ENCODE results near the gene METTL6.
A peak's percentile ranks its signal among the peaks of the same experiment; 100 is the strongest.
"Not testable (repeated sequence)": the region's sequence is repeated elsewhere in the genome, so short reads cannot be mapped to it uniquely, and the experiment has no call there.

The METTL6 gene

DNA sequence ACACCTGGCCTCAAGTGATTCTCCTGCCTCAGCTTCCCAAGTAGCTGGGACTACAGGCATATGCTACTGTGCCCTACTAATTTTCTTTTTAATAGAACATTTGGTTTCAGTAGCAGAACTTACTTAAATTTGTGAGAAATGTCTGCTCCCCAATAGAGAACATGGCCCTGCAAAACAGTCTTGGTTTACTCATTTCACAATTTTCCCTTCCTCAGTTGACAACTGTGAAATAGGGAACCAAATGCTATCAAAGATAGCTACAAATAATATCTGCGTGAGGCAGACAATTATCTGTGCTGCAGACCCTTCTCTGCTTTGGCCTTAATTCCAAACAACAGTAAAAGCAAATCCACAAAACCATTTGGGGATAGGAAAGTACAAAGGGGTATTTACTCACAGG is 22.6 kb downstream of the METTL6 start:
- DNase-seq (ENCODE audit: low spot score) = no peak

DNA sequence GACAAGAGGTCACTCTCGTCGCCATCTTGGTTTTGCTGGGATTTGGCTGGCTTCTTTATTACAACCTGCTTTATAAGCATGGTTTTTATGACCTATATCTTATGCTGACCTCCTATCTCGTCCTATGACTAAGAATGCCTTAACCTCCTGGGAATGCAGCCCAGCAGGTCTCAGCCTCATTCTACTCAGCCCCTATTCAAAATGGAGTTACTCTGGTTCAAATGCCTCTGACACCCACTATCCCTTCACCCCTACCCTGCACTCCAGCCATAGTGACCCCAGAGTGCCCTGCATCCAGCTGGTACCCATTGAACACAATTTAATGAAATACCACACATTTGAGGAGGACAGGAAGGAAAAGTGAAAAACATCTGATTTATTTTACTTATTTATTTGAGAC is 23.4 kb downstream of the METTL6 start:
- DNase-seq (ENCODE audit: low spot score) = no peak

DNA sequence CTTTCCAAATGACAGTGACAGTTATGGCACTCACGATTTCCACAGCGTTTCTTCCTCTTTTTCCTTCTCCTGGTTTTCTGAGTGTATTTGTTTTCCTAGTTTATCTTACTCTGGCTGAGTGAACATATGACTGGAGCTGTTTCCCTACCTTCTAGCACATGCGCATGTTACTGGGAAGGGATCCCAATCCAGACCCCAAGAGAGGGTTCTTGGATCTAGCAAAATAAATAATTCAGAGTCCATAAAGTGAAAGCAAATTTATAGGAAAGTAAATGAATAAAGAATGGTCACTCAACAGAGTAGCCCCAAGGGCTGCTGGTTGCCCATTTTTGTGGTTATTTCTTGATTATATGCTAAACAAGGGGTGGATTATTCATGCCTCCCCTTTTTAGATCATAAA is 23.8 kb downstream of the METTL6 start:
- DNase-seq (ENCODE audit: low spot score) = no peak

DNA sequence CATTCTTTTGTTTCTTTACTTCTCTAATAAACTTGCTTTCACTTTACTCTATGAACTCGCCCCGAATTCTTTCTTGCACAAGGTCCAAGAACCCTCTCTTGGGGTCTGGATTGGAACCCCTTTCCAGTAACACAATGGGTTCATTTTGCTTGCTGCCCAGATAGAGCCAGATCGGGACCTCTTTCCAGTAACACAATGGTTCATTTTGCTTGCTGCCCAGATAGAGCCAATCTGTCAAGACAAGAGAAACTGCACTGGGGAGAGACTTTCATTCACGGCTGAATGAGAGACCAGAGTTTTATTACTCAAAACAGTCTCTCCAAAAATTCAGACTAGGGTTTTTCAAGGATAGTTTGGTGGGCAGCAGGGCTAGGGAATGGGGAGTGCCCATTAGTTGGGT is 25.4 kb downstream of the METTL6 start:
- DNase-seq (ENCODE audit: low spot score) = no peak

DNA sequence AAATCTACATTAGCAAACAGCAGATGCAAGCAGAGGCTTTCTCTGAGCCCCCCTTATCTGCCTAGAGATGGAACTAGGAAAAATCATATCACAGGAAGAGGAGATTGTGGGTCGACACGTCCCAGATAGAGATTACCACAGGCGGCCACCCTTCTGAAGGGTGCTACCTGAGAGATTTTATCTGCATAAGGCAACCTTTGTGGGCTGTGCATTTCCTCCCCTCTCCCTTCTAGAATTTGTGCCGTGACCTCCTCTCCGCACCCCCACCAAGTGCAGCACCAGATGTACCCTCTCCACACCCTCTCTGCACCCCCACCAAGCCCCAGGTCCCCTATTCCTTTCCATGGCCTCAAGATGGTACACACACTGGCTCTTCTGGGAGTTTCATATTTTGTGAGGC is 27.4 kb downstream of the METTL6 start:
- no peak for DNase-seq (ENCODE audit: low spot score)

DNA sequence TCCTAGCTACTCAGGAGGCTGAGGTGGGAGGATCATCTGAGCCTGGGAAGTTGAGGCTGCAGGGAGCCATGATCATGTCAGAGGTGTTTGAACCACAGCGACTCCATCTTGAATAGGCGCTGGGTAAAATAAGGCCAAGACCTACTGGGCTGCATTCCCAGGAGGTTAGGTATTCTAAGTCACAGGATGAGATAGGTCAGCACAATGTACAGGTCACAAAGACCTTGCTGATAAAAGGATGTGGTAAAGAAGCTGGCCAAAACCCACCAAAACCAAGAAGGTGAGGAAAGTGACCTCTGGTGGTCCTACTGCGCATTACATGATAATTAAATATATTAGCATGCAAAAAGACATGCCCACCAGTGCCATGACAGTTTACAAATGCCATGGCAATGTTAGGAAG is 28.6 kb downstream of the METTL6 start:
- peak; percentile 56 for DNase-seq (ENCODE audit: low spot score)

DNA sequence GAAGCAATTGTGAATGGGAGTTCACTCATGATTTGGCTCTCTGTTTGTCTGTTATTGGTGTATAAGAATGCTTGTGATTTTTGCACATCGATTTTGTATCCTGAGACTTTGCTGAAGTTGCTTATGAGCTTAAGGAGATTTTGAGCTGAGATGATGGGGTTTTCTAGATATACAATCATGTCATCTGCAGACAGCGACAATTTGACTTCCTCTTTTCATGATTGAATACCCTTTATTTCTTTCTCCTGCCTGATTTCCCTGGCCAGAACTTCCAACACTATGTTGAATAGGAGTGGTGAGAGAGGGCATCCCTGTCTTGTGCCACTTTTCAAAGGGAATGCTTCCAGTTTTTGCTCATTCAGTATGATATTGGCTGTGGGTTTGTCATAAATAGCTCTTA is 34.1 kb downstream of the METTL6 start:
- DNase-seq (ENCODE audit: low spot score) = not testable (repeated sequence)

DNA sequence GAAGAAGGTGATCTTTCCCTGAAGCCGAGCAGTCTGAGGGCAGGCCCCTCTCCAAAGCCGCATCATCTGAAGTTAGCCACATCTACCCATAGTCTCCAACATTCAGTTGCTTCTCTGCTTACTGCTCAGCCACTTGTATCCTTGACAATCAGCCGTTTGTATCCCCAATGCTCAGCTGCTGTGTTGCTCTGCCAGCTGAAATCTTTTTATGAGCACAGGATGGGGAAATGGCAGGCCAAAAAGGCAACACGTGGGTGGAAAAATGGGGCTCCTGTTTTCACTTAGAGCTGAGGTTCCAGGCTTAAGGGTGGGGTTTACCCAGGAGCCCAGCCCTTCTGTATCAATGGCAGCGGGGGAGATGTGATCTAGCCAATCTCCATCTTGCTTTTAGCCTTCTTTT is 36.3 kb downstream of the METTL6 start:
- DNase-seq (ENCODE audit: low spot score) = no peak

DNA sequence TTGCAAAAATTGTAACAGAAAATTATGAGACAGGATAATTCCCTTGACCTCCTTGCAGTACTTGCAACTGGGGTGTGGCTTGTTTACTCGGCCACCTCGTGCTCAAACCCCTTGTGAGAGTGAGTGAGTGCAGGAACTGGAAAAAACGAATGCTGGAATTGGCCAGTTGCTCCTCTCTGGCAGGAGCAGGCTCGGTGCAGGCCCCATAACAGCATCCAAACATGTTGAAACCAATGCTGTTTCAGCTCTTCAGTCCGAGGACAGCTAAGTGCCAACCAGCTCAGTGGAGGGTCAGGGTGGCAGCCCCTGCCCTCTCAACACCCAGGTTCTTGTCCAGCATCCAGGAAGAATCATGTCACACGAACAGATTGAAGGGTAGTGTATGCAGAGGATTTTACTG is 36.9 kb downstream of the METTL6 start:
- DNase-seq (ENCODE audit: low spot score) = no peak

DNA sequence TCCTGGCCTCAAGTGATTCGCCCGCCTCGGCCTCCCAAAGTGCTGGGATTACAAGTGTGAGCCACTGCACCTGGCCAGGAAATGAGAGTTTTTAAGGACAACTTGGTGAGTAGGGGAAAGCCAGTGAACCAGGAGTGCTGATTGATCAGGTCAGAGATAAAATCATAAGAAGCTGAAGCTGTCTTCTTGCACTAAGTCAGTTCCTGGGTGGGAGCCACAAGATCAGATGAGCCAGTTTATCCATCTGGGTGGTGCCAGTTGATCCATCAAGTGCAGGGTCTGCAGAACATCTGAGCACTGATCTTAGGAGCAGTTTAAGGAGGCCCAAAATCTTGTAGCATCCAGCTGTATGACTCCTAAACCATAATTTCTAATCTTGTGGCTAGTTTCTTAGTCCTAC is 39.0 kb downstream of the METTL6 start:
- DNase-seq (ENCODE audit: low spot score) = not testable (repeated sequence)

DNA sequence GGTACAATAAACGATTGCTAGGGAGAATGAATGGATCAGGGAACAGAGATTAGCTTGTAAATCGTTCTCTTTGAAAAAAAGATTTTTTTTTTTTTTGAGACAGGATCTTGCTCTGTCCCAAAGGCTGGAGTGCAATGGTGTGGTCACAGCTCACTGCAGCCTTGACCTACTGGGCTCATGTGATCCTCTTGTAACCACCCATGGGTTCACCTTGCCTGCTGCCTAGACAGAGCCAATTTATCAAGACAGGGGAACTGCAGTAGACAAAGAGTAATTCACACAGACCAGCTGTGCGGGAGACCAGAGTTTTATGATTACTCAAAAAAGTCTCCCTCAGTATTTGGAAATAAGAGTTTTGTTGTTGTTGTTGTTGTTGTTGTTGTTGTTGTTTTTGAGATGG is 39.6 kb downstream of the METTL6 start:
- DNase-seq (ENCODE audit: low spot score) = peak; percentile 60

DNA sequence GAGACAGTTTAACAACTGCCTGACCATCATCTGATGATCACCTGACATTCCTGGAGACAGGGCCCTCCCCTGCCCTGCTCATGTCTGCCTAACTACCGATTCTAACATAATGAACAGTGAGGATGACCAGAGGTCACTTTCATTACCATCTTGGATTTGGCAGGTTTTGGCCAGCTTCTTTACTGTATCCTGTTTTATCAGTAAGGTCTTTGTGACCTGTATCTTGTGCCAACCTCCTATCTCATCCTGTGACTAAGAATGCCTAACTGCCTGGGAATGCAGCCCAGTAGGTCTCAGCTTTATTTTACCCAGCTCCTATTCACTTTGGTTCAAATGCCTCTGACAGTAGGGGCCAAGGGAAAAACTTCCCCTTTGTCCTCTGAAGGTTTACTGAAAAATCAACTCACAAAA is 40.2 kb downstream of the METTL6 start:
- DNase-seq (ENCODE audit: low spot score) = peak; percentile 79

DNA sequence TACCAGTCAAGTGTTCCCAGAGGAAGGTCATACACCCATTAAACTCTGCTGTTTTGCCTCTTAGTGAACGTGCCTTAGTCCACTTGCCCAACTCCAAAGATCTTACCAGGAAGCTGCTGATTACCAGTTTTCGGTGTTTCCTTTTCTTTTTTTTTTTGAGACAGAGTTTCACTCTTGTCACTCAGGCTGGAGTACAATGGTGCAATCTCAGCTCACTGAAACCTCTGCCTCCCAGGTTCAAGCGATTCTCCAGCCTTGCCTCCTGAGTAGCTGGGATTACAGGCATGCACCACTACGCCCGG is 40.7 kb downstream of the METTL6 start:
- not testable (repeated sequence) for DNase-seq (ENCODE audit: low spot score)

DNA sequence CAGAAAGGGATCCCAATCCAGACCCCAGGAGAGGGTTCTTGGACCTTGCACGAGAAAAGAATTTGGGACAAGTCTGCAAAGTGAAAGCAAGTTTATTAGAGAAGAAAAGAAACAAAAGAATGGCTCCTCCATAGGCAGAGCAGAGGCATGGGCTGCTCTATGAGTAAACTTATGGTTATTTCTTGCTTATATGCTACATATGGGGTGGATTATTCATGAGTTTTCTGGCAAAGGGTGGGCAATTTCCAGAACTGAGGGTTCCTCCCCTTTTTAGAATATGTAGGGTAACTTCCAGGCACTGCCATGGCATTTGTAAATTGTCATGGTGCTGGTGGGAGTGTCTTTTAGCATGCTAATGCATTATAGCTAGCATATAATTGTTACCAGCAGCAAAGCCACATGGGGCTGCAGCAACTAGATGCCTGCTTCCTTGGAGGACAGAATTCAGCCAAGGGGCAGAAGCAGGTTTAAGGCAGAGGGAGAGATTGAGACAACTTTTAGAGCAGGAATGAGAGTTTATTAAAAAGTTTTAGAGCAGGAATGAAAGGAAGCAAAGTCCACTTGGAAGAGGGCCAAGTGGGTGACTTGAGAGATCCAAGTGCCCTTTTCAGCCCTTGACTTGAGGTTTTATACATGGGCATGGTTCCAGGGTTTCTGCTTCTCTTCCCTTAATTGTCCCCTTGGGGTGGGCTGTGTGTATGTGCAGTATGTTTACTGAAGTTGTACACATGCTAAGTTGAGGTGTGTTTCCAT is 41.3 kb downstream of the METTL6 start:
- no peak for DNase-seq (ENCODE audit: low spot score)

DNA sequence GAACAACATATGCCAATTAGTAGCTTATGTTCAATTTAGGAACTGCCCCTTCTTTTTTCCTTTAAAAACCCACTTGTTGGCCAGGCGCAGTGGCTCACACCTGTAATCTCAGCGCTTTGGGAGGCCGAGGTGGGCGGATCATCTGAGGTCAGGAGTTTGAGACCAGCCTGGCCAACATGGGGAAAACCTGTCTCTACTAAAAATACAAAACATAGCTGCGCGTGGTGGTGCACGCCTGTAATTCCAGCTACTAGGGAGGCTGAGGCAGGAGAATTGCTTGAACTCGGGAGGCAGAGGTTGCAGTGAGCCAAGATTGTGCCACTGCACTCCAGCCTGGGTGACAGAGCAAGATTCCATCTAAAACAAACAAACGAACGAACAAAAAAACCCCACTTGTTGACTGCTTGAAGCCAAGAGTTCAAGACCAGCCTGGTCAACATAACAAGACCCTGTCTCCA is 42.1 kb downstream of the METTL6 start:
- DNase-seq (ENCODE audit: low spot score) = not testable (repeated sequence)

DNA sequence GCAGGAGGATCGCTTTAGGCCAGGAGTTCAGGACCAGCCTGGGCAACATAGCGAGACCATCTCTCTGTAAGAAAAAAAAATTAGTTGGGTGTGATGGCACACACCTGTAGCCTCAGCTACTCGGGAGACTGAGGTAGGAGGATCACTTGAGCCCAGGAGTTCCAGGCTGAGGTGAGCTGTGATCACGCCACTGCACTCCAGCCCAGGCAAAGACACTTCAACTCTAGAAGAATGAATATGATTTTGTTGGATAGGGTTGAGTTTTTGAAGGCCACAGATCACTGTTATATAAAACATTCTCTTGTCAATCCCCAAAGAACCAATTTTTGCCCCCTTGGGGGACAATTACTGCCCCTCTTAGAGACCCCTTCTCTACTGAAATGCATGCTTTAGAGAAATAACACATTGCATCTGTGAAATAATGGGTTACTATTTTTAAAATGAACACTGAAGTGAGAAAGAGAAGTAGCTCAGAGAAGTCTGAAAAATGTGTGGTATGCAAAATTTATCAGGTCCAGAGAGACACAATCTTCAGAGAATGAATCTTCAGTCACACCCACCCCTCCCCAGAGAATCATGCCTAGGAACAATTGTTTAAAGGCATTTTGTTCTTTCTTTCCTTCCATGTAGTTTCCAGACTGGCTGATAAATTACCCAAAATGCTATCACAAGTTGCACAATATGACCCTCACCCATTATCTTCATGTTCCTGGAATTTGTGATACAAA is 42.7 kb downstream of the METTL6 start:
- no peak for DNase-seq (ENCODE audit: low spot score)

DNA sequence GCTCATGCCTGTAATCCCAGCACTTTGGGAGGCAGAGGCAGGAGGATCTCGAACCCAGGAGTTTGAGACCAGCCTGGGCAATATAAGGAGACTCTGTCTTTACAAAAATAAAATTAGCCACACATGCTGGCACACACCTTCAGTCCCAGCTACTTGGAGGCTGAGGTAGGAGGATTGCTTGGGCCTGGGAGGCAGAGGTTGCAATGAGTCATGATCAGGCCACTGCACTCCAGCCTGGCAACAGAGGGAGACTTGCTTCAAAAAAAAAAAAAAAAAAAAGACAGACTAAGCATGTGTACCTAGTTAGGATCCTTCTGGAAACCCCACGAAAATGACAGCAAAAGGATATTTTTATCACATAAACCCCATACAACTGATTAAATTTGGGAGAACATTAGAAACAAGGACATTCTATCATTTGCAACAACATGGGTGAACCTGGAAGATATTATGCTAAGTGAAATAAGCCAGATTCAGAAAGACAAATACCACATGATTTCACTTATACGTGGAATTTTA is 44.9 kb downstream of the METTL6 start:
- no peak for DNase-seq (ENCODE audit: low spot score)

DNA sequence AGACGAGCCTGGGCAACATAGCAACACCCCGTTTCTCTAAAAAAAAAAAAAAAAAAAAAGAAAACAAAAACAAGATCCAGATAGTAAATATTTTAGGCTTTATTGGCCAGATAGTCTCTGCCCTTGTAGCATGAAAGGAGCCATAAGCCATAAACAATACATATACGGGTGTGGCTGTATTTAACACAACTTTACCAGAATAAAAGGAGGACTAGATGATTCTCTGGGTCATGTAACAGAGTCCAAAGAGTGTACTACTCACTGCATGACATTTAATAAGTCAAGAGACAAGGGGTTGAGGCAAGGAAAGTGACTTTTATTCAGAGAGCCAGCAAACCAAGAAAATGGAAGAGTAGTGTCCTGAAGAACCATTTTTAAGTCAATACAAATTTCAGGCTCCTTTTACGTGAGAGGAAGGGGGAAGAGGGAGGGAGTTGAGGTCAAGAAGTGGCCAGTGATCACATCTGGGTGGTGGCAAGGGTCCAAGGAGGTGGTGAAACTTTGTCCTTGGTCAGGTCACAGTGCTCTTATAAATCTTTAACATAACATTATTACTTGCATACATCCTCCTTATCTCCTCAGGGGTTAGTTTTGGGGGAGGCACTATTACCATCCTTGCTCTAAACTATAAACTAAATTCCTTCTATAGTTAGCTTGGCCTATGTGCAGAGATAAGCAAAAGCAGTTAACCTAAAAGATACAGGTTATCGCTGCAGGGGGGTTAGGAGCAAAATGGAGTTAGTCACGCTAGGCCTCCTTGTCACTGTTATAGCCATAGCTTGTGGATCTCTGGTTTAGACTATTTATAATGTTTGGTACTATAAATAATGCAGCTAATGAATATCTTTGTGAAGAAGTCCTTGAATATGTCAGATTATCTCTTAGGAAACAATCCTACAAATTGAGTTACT is 46.1 kb downstream of the METTL6 start:
- DNase-seq (ENCODE audit: low spot score) = no peak

DNA sequence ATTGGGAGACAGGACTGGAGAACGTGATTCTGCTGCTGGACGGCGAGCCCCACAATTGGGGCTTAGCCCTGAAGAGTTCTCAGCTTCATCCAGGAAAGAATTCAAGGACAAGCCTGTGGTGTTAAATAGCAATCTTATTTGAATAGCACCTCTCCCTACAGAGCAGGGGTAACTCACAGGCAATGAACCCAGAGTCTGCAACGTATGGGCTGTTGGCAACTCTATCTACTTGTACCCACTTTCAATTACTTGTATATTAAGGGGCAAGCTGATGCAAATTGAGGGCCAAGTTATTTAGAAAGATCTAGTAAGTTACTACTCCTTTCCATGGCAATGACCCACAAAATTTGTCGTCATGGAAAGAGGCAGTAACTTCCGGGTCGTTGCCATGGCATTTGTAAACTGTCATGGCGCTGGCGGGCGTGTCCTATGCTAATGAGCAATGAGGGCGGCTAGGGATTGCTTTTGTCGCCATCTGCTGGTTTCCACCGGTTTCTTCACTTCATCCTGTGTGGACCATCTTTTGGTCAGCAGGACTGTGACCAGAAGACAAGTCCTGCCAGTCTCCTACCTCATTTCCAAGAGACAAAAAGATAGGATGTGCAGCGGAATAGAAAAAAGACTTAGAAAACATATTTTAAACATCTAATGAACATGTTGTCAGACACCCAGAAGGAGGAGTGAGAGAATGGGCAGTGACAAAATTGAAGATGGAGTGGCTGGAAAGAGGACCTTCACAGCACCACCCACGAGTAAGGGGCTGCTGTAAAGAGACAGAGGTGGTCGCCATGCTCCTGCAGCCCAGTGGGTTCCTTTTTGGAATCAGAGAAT is 49.2 kb downstream of the METTL6 start:
- peak; percentile 93 for DNase-seq (ENCODE audit: low spot score)

DNA sequence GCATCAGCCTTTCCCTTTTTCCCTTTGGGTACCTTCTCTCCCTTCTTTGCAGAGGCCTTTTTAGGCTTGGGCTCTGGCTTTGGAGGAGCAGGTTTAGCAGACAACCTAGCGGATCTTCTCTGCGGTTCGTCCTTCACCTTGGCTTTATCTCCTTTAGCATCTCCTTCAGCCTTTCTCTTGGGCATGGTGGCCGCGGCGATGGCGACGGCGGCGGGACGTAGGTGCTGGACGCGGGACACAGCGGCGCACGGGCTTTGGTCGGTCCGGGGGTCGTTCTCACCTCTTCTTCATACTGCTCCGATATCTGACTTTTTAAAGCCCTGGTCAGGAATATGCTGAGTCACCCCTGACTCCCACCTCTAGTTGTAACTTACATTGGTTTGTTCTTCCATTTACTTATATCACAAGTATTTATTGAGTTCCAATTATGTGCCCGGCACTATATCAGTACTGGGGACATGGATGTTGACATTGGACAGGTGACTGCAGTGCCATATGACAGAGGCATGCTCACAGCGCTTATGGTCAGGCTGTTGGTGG is 51.8 kb downstream of the METTL6 start:
- no peak for DNase-seq (ENCODE audit: low spot score)

DNA sequence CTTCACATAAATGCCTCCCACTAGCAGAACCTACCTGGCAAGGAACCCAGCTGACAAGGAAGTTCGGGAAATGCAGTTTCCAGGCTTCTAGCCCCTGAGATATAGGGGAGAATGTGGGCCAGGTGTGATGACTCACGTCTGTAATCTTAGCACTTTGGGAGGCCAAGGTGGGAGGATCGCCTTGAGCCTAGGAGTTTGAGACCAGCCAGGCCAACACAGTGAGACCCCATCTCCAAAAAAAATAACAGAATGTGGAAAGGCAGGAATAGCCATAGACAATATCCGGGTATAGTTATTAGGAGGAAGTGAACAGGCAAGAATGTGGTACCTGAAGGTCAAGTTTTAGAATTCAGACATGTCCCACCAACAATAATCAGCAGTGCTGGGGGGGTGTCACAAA is 54.4 kb downstream of the METTL6 start:
- DNase-seq (ENCODE audit: low spot score) = no peak
